Neural cell (in vitro differentiated cells): ENCODE data around the gene EYS. TPM values are rescaled to one million over a fixed set of nuclear protein-coding genes. Genes with fewer than 3 reads are reported as not detected.

ENCODE experiments used
- H2AFZ ChIP-seq: fragments of 200-600, 300-800 bp; sonication (generic), shearing (Covaris generic); 2 replicates; pipeline ENCODE4 v1.6.0; 2014; ENCODE audit warnings: low read depth, mild to moderate bottlenecking, antibody characterized with exemption, low read length, moderate library complexity
- H3F3A ChIP-seq: fragments of 200-600 bp; shearing (Covaris generic); 2 replicates; pipeline ENCODE4 v1.6.1; 2016; ENCODE audit warnings: mild to moderate bottlenecking, moderate library complexity, mixed read lengths, antibody characterized with exemption, low read length; ENCODE audit not compliant: insufficient read depth, poor library complexity, severe bottlenecking
- H3K27ac ChIP-seq: fragments of 200-600, 300-800 bp; sonication (generic), shearing (Covaris generic); 2 replicates; pipeline ENCODE4 v1.5.1; 2014; ENCODE audit warnings: mild to moderate bottlenecking, low read length, moderate library complexity
- H3K27me3 ChIP-seq: fragments of 300-800, 200-600 bp; sonication (generic), shearing (Covaris generic); 2 replicates; pipeline ENCODE4 v1.6.0; 2014; ENCODE audit warnings: mild to moderate bottlenecking, low read depth, low read length, moderate library complexity; ENCODE audit not compliant: insufficient read depth
- H3K36me3 ChIP-seq: fragments of 300-800, 200-600 bp; sonication (generic), shearing (Covaris generic); 2 replicates; pipeline ENCODE4 v1.5.1; 2014; ENCODE audit warnings: mild to moderate bottlenecking, antibody characterized with exemption, low read length, moderate library complexity; ENCODE audit not compliant: insufficient read depth
- H3K4me2 ChIP-seq: fragments of 300-800, 200-600 bp; sonication (generic), shearing (Covaris generic); 2 replicates; pipeline ENCODE4 v1.6.0; 2014; ENCODE audit warnings: mild to moderate bottlenecking, low read length
- H3K4me3 ChIP-seq: fragments of 300-800, 200-600 bp; sonication (generic), shearing (Covaris generic); 2 replicates; pipeline ENCODE4 v1.5.1; 2014; ENCODE audit warnings: mild to moderate bottlenecking, low read length, moderate library complexity
- H3K79me2 ChIP-seq: fragments of 200-600 bp; shearing (Covaris generic); replicated peaks from 2 replicates; pipeline ENCODE4 v1.6.0; 2014; ENCODE audit warnings: mild to moderate bottlenecking, low read length, moderate library complexity; ENCODE audit not compliant: insufficient read depth
- H3K9ac ChIP-seq: fragments of 300-800, 200-600 bp; sonication (generic), shearing (Covaris generic); 2 replicates; pipeline ENCODE4 v1.6.1; 2016; ENCODE audit warnings: mild to moderate bottlenecking, low read length, mixed read lengths
- H3K9me2 ChIP-seq: fragments of 200-600 bp; shearing (Covaris generic); 2 replicates; pipeline ENCODE4 v1.6.1; 2016; ENCODE audit warnings: mild to moderate bottlenecking, low read length, mixed read lengths; ENCODE audit not compliant: insufficient read depth
- H3K9me3 ChIP-seq: fragments of 200-600, 300-800 bp; sonication (generic), shearing (Covaris generic); 2 replicates; pipeline ENCODE4 v1.6.1; 2016; ENCODE audit warnings: mild to moderate bottlenecking, mixed run types, low read length, moderate library complexity, mixed read lengths
- H4K20me1 ChIP-seq: fragments of 200-600 bp; shearing (Covaris generic); 2 replicates; pipeline ENCODE4 v1.6.1; 2016; ENCODE audit warnings: mild to moderate bottlenecking, mixed run types; ENCODE audit not compliant: insufficient read depth
- EP300 ChIP-seq: fragments of 450-650 bp; conservative IDR thresholded peaks from 2 replicates; pipeline ENCODE4 v1.6.1; 2014; ENCODE audit warnings: antibody characterized with exemption, mild to moderate bottlenecking, moderate library complexity; ENCODE audit not compliant: poor library complexity, severe bottlenecking
- EZH2 ChIP-seq: fragments of 200-600, 300-800 bp; shearing (Covaris generic), sonication (generic); IDR thresholded peaks from 2 replicates; pipeline ENCODE4 v1.6.1; 2014; ENCODE audit warnings: antibody characterized with exemption, low read length, borderline replicate concordance, mild to moderate bottlenecking; ENCODE audit not compliant: insufficient read depth, poor library complexity, severe bottlenecking
- MXI1 ChIP-seq: fragments of 450-650 bp; conservative IDR thresholded peaks from 2 replicates; pipeline ENCODE4 v1.6.1; 2014; ENCODE audit warnings: antibody characterized with exemption, mild to moderate bottlenecking; ENCODE audit not compliant: poor library complexity, severe bottlenecking
- POLR2AphosphoS5 ChIP-seq: IDR thresholded peaks from 2 replicates; pipeline ENCODE4 v1.6.1; 2012
- RAD21 ChIP-seq: fragments of 450-650 bp; conservative IDR thresholded peaks from 2 replicates; pipeline ENCODE4 v1.6.1; 2014; ENCODE audit warnings: antibody characterized with exemption, mild to moderate bottlenecking, moderate library complexity
- SMC3 ChIP-seq: fragments of 450-650 bp; conservative IDR thresholded peaks from 2 replicates; pipeline ENCODE4 v1.6.1; 2014; ENCODE audit warnings: antibody characterized with exemption, mild to moderate bottlenecking, moderate library complexity; ENCODE audit not compliant: poor library complexity
- TAF1 ChIP-seq: IDR thresholded peaks from 2 replicates; pipeline ENCODE4 v1.6.1; 2012; ENCODE audit warnings: low read depth
- polyA plus RNA-seq: library from polyadenylated mRNA; depleted of rRNA; stranded (reverse); fragments of >200 nt; gene quantifications from 2 replicates; pipeline ENCODE4 v1.2.3, GENCODE V29; 2014
- TF ChIP-seq, protein P1 (sequence below): IDR thresholded peaks from 2 replicates; pipeline ENCODE4 v1.6.1; 2012; ENCODE audit warnings: borderline replicate concordance
- TF ChIP-seq, protein P2 (sequence below): fragments of 450-650 bp; IDR thresholded peaks from 2 replicates; pipeline ENCODE4 v1.5.1; 2014; ENCODE audit warnings: antibody characterized with exemption, mild to moderate bottlenecking, moderate library complexity; ENCODE audit not compliant: poor library complexity, severe bottlenecking

EYS gene
- polyA plus RNA-seq, 1 donor from 2014 or later, result 0.38 TPM

DNA sequence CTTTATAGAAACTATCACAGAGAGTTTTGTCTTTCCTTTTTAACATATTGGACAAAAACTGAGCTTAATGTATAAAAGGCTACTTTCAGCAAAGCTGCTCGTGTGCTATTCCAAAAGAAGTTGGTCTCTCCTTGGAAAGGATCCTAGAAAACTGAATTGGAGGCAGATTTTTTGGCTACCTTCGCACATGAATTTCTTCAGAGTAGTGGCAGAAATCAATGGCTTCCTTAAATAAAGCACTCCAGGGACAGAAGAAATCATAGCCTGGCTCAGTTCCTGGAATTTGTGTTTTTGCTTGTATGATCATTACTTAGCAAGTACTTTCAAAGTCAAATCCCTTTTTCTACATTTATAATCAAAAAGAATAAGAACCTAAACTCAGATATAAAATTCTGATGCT lies 1291.1 kb downstream of the EYS start:
- H4K20me1 ChIP-seq, result no peaks in the 10 kb centered on the region
- no peak overlapping the region for H3K4me2 ChIP-seq
- no peak overlapping the region for H3K27ac ChIP-seq
- no peaks in the 10 kb centered on the region for H3K9me2 ChIP-seq
- no peak for TF ChIP-seq EZH2
- no peak for TF ChIP-seq POLR2AphosphoS5
- no peaks in the 10 kb centered on the region for H3K36me3 ChIP-seq
- no peaks in the 10 kb centered on the region for H3F3A ChIP-seq
- no peak overlapping the region for H2AFZ ChIP-seq
- no peaks in the 10 kb centered on the region for H3K79me2 ChIP-seq
- no peaks in the 10 kb centered on the region for H3K27me3 ChIP-seq
- H3K9me3 ChIP-seq, result no peaks in the 10 kb centered on the region
- H3K9ac ChIP-seq, result no peak overlapping the region
- no peak overlapping the region for H3K4me3 ChIP-seq

DNA sequence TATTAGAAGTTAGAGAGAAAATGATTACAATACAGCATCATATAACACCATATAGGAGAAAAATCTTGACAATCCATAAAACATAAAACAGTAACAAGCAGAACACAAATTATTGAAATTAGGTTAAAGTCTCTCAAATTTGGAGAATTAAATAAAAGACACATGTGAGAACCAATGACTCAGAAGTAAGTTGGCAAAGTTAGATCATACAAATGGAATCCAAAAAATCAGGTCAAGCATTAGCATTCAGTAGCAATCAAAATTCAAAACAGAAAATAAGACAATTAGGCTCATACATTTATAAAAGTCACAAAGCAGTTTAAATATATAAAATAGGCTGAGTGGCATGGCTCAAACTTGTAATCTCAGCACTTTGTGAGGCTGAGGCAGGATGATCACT lies 1295.8 kb downstream of the EYS start:
- no peak overlapping the region for H3K4me2 ChIP-seq
- TF ChIP-seq EZH2 (no peak), TAF1 (no peak), POLR2AphosphoS5 (no peak), EP300 (no peak), RAD21 (no peak), SMC3 (no peak), MXI1 (no peak)
- TF ChIP-seq, protein P1, sequence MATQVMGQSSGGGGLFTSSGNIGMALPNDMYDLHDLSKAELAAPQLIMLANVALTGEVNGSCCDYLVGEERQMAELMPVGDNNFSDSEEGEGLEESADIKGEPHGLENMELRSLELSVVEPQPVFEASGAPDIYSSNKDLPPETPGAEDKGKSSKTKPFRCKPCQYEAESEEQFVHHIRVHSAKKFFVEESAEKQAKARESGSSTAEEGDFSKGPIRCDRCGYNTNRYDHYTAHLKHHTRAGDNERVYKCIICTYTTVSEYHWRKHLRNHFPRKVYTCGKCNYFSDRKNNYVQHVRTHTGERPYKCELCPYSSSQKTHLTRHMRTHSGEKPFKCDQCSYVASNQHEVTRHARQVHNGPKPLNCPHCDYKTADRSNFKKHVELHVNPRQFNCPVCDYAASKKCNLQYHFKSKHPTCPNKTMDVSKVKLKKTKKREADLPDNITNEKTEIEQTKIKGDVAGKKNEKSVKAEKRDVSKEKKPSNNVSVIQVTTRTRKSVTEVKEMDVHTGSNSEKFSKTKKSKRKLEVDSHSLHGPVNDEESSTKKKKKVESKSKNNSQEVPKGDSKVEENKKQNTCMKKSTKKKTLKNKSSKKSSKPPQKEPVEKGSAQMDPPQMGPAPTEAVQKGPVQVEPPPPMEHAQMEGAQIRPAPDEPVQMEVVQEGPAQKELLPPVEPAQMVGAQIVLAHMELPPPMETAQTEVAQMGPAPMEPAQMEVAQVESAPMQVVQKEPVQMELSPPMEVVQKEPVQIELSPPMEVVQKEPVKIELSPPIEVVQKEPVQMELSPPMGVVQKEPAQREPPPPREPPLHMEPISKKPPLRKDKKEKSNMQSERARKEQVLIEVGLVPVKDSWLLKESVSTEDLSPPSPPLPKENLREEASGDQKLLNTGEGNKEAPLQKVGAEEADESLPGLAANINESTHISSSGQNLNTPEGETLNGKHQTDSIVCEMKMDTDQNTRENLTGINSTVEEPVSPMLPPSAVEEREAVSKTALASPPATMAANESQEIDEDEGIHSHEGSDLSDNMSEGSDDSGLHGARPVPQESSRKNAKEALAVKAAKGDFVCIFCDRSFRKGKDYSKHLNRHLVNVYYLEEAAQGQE, result no peak
- TF ChIP-seq, protein P2, sequence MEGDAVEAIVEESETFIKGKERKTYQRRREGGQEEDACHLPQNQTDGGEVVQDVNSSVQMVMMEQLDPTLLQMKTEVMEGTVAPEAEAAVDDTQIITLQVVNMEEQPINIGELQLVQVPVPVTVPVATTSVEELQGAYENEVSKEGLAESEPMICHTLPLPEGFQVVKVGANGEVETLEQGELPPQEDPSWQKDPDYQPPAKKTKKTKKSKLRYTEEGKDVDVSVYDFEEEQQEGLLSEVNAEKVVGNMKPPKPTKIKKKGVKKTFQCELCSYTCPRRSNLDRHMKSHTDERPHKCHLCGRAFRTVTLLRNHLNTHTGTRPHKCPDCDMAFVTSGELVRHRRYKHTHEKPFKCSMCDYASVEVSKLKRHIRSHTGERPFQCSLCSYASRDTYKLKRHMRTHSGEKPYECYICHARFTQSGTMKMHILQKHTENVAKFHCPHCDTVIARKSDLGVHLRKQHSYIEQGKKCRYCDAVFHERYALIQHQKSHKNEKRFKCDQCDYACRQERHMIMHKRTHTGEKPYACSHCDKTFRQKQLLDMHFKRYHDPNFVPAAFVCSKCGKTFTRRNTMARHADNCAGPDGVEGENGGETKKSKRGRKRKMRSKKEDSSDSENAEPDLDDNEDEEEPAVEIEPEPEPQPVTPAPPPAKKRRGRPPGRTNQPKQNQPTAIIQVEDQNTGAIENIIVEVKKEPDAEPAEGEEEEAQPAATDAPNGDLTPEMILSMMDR, result no peak
- no peak overlapping the region for H3K4me3 ChIP-seq
- H4K20me1 ChIP-seq, result no peaks in the 10 kb centered on the region
- H2AFZ ChIP-seq, result no peak overlapping the region
- H3K9me2 ChIP-seq, result no peaks in the 10 kb centered on the region
- no peaks in the 10 kb centered on the region for H3K27me3 ChIP-seq
- no peaks in the 10 kb centered on the region for H3K79me2 ChIP-seq
- H3K9ac ChIP-seq, result no peak overlapping the region
- no peaks in the 10 kb centered on the region for H3K9me3 ChIP-seq
- H3K36me3 ChIP-seq, result no peaks in the 10 kb centered on the region
- no peaks in the 10 kb centered on the region for H3F3A ChIP-seq
- no peak overlapping the region for H3K27ac ChIP-seq

DNA sequence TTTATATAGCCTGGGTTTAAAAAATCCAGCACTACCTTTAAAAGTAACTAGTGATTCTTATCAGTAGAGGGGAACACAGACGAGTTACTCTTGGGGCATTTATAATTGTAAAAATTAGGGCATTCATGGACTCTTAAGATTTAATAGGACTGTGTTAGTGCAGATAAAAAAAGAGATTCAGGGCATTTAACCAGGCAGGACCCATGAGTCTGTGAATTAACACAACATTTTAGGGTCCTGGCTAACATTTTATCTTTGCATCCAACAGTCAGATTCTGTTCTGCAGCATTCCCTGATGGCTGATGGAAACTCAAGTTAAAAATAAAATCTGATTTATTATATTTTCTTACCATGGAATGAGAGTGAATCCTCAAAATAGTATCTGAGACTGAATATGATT lies 1297.1 kb downstream of the EYS start:
- Histone ChIP-seq H3K9ac (no peak overlapping the region), H3K9me3 (no peaks in the 10 kb centered on the region), H3K9me2 (no peaks in the 10 kb centered on the region), H3K27me3 (no peaks in the 10 kb centered on the region), H3K36me3 (no peaks in the 10 kb centered on the region), H3K79me2 (no peaks in the 10 kb centered on the region), H2AFZ (no peak overlapping the region), H3F3A (no peaks in the 10 kb centered on the region), H3K4me3 (no peak overlapping the region), H3K4me2 (no peak overlapping the region), H3K27ac (no peak overlapping the region), H4K20me1 (no peaks in the 10 kb centered on the region)
- TF ChIP-seq TAF1, result no peak
- TF ChIP-seq RAD21, result no peak
- TF ChIP-seq POLR2AphosphoS5, result no peak
